Uterus (tissue), 2 donors: ENCODE measurements around the gene EML5.

Experiments used
- POLR2A ChIP-seq, 2 donors: fragments of 450-650 bp; IDR thresholded peaks; one replicate each; pipeline ENCODE4 v1.6.1; 2016; ENCODE audit warnings: antibody characterized with exemption in 2 of 2, mild to moderate bottlenecking in 1 of 2, moderate library complexity in 1 of 2
- TF ChIP-seq, protein P1 (sequence below), 4 experiments: fragments of 200-600 bp in 2 of 4; fragments of 450-650 bp in 2 of 4; sonication (generic) in 2 of 4; IDR thresholded peaks; one replicate each; pipeline ENCODE4 v1.5.1; 2016 to 2019; ENCODE audit warnings: antibody characterized with exemption in 4 of 4, mild to moderate bottlenecking in 2 of 4, moderate library complexity in 1 of 4

DNA sequence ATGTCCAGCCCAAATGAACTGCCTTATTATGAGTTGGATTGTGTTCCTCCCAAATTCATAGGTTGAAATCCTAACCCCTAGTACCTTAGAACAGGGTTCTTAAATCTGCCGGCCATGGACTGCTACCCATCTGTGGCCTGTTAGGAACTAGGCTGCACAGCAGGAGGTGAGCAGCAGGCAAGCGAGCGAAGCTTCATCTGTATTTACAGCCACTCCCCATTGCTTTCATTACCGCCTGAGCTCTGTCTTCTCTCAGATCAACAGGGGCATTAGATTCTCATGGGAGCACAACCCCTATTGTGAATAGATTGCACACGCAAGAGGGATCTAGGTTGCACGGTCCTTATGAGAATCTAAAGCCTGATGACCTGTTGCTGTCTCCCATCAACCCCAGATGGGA is 9.8 kb upstream of the EML5 start:
- TF ChIP-seq, protein P1, sequence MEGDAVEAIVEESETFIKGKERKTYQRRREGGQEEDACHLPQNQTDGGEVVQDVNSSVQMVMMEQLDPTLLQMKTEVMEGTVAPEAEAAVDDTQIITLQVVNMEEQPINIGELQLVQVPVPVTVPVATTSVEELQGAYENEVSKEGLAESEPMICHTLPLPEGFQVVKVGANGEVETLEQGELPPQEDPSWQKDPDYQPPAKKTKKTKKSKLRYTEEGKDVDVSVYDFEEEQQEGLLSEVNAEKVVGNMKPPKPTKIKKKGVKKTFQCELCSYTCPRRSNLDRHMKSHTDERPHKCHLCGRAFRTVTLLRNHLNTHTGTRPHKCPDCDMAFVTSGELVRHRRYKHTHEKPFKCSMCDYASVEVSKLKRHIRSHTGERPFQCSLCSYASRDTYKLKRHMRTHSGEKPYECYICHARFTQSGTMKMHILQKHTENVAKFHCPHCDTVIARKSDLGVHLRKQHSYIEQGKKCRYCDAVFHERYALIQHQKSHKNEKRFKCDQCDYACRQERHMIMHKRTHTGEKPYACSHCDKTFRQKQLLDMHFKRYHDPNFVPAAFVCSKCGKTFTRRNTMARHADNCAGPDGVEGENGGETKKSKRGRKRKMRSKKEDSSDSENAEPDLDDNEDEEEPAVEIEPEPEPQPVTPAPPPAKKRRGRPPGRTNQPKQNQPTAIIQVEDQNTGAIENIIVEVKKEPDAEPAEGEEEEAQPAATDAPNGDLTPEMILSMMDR (IDR thresholded peaks at IDR 0.05) = no peak
- no peak for TF ChIP-seq POLR2A (IDR thresholded peaks at IDR 0.05)
